HTERT RPE-1 (cell line): ENCODE data around the gene RAPGEF6.
"Not testable (repeated sequence)": the region's sequence is repeated elsewhere in the genome, so short reads cannot be mapped to it uniquely, and the experiment has no call there.

Source experiments
- in situ Hi-C: fragments of 300-500 bp; cut with MboI; formaldehyde crosslinking; loops from 4 replicates; pipeline ENCODE4 v1.14.3; 2020; ENCODE audit warnings: low sequenced_read_pairs

Gene RAPGEF6

GRCh38 chr5:131389869-131390265 lies 245.2 kb downstream of the RAPGEF6 start:
- in situ Hi-C loops: no loop called here

GRCh38 chr5:131389096-131389868 lies 245.7 kb downstream of the RAPGEF6 start:
- in situ Hi-C loops: no loop called here

- in situ Hi-C loops: no loop called here
Observed at GRCh38 chr5:131387255-131387654, 247.8 kb downstream of the RAPGEF6 start.

GRCh38 chr5:131386779-131387178 lies 248.2 kb downstream of the RAPGEF6 start:
- in situ Hi-C loops: no loop called here

- in situ Hi-C loops: no loop called here
Observed at GRCh38 chr5:131386124-131386523, 248.9 kb downstream of the RAPGEF6 start.

GRCh38 chr5:131384616-131385214 lies 250.3 kb downstream of the RAPGEF6 start:
- in situ Hi-C loops: no loop called here

- in situ Hi-C loops: no loop called here
Observed at GRCh38 chr5:131384173-131384572, 250.9 kb downstream of the RAPGEF6 start.

- in situ Hi-C loops: no loop called here
Observed at GRCh38 chr5:131382407-131383395, 252.3 kb downstream of the RAPGEF6 start.

GRCh38 chr5:131381777-131382176 lies 253.3 kb downstream of the RAPGEF6 start:
- in situ Hi-C loops: no loop called here

GRCh38 chr5:131381021-131381420 lies 254.0 kb downstream of the RAPGEF6 start:
- in situ Hi-C loops: no loop called here

- in situ Hi-C loops: not testable (repeated sequence)
Observed at GRCh38 chr5:131380238-131380637, 254.8 kb downstream of the RAPGEF6 start.

- in situ Hi-C loops: no loop called here
Observed at GRCh38 chr5:131379723-131380122, 255.3 kb downstream of the RAPGEF6 start.

- in situ Hi-C loops: no loop called here
Observed at GRCh38 chr5:131378721-131379541, 256.1 kb downstream of the RAPGEF6 start.

- in situ Hi-C loops: no loop called here
Observed at GRCh38 chr5:131377785-131378325, 257.2 kb downstream of the RAPGEF6 start.

- in situ Hi-C loops: no loop called here
Observed at GRCh38 chr5:131377346-131377745, 257.7 kb downstream of the RAPGEF6 start.

- in situ Hi-C loops: no loop called here
Observed at GRCh38 chr5:131375351-131375750, 259.7 kb downstream of the RAPGEF6 start.
